C4-2B (cell line): ENCODE results near the gene PCDH19.

Experiments
- ZFX ChIP-seq: fragments of 450-650 bp; IDR thresholded peaks from 2 replicates; pipeline ENCODE4 v1.6.1; 2017
- TF ChIP-seq, protein P1 (sequence below): fragments of 450-650 bp; conservative IDR thresholded peaks from 2 replicates; pipeline ENCODE4 v1.5.1; 2017; ENCODE audit warnings: mild to moderate bottlenecking

DNA sequence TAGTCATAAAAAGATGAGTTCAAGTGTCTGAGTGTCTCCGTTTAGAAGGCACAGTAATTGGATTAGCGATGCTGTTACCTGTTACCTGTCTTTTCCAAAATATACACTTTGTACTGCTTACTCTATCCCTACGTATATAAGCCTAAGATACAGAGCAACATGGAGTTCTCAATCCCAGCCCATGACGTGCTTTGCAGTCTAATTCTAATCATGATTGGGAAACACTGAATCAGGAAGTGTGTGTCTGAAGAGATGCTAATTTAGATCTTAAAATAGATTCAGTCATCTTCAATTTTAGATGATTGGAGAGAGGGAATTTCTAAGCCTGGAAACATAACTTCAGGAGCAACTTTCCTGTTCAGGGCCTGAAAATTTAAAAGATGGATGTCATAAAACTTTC is 115.1 kb downstream of the PCDH19 start:
- TF ChIP-seq, protein P1, sequence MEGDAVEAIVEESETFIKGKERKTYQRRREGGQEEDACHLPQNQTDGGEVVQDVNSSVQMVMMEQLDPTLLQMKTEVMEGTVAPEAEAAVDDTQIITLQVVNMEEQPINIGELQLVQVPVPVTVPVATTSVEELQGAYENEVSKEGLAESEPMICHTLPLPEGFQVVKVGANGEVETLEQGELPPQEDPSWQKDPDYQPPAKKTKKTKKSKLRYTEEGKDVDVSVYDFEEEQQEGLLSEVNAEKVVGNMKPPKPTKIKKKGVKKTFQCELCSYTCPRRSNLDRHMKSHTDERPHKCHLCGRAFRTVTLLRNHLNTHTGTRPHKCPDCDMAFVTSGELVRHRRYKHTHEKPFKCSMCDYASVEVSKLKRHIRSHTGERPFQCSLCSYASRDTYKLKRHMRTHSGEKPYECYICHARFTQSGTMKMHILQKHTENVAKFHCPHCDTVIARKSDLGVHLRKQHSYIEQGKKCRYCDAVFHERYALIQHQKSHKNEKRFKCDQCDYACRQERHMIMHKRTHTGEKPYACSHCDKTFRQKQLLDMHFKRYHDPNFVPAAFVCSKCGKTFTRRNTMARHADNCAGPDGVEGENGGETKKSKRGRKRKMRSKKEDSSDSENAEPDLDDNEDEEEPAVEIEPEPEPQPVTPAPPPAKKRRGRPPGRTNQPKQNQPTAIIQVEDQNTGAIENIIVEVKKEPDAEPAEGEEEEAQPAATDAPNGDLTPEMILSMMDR, result no peak
- no peak for TF ChIP-seq ZFX
